AG10803 (cell line): ENCODE results near the gene PHF19.

ENCODE experiments used
- DNase-seq: peaks from one replicate; pipeline ENCODE4 v3.0.0; 2010; ENCODE audit warnings: low read depth
- H3K4me3 ChIP-seq: 2 replicates; pipeline ENCODE4 v1.5.1; 2011; ENCODE audit warnings: mild to moderate bottlenecking, low read length, control low read depth
- CTCF ChIP-seq: conservative IDR thresholded peaks from 2 replicates; pipeline ENCODE4 v1.5.1; 2011; ENCODE audit warnings: mild to moderate bottlenecking, low read length, control low read depth, inconsistent platforms

PHF19 gene

DNA sequence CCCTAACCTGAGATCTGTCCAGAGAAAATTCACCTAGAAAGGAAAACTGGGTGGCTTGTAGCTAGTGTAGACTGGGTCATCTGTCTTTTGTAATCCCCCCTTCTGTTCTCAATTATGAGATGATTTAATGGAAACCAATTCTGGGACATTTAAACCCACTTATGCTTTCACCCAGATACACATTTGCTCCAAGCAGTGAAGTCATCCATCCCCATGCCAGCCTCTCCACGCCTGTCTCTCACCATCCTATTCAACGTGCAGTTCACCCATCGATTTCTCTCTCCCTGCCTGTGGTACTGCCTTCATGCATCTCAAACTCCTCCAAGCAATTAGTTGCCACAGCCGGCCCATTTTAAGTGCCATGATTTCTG, 1.8 kb downstream of the PHF19 start:
- no peak overlapping the region for H3K4me3 ChIP-seq
- no peak for TF ChIP-seq CTCF
- DNase-seq: no peak

- H3K4me3 ChIP-seq: no peak overlapping the region
- DNase-seq: no peak
- no peak for TF ChIP-seq CTCF
These were observed 2.5 kb downstream of the PHF19 start for GRCh38 chr9:120874226-120875194.

DNA sequence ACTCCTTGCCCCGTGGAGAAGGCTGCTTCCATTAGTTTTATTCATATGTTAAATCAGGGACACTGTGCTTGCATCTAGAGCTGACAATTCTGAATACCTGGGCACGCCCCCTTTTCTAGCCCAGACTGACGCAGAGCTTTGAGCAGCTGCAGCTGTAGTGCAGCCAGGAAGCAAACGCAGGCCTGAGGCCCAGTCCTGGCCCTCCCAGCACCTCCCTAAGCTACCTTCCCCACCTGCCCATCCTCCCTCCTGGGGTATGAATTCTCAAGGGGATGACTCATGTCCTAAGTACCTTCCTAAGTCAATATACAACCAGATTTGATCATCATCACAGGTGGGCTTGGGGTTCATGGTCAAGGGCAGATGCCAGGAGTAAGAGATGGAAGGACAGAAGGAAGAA, 3.5 kb downstream of the PHF19 start:
- no peak overlapping the region for H3K4me3 ChIP-seq
- no peak for TF ChIP-seq CTCF
- DNase-seq: no peak

DNA sequence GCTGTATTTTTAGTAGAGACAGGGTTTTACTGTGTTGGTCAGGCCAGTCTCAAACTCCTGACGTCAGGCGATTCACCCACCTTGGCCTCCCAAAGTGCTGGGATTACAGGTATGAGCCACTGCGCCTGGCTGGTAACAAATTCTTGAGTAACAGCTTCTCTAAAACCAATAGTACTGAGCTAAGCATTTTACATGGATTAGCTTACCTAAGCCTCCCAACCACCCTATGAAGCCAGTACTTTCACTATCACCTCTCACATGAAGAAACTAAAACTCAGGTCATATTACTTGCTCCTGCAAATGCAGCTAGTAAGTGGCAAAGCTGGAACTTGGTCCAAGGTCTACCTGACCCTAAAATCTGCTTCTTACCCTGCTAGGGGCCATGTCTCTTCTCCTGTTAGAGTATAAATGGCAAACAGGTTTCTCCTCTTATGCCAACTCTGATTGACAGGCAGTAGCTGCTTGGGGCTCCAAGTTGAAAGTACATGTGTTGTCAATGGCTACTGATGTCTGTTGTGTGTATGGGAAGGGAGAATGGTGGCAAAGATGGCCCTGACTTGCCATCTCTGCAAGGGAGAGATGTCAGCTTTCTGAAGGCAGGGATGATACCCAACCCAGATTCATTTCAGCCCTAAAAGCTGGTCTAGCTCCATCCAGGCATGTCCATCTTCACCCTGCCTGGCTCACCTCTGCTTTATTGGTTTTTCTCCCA, 4.0 kb downstream of the PHF19 start:
- no peak for TF ChIP-seq CTCF
- no peak overlapping the region for H3K4me3 ChIP-seq
- DNase-seq: no peak

GRCh38 chr9:120870206-120870605, 6.8 kb downstream of the PHF19 start:
- no peak for DNase-seq
- no peak for TF ChIP-seq CTCF
- no peak overlapping the region for H3K4me3 ChIP-seq

DNA sequence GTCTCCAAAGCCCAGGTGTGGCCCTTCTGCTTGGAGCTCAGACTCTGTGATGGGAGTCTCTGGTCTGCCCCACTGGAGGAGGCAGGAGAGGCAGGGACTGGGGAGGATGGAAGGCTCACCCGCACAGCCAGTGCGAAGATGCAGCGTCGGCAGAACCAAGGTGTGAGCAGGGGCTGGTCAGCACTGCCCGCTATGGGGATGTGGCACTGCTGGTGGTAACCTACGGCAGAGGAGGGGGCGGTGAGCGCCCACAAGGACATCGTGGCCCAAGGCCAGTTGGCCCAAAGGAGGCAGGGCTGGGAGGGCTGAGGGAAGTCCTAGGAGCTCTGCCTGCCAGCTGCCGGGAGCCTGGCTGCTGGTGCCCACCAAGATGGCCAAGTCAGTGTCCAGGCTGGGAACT, 7.3 kb downstream of the PHF19 start:
- DNase-seq: no peak
- no peak overlapping the region for H3K4me3 ChIP-seq
- no peak for TF ChIP-seq CTCF

- TF ChIP-seq CTCF: no peak
- peak overlapping the region; percentile 74 for H3K4me3 ChIP-seq
- no peak for DNase-seq
These were observed 7.7 kb downstream of the PHF19 start for GRCh38 chr9:120869360-120869687.
